ENCODE data around the gene CRYZ. TPM values are rescaled to one million over a fixed set of nuclear protein-coding genes. Genes with fewer than 3 reads are reported as not detected.
"Not testable (repeated sequence)": the region's sequence is repeated elsewhere in the genome, so short reads cannot be mapped to it uniquely, and the experiment has no call there.

CRYZ gene
- total RNA-seq, 1 donor from 2014 or later: 25.8 TPM

GRCh38 chr1:74755475-74755874, 22.6 kb upstream of the CRYZ start:
- no peak for DNase-seq (ENCODE audit: extremely low spot score, unreplicated experiment)
- TF ChIP-seq CTCF (conservative IDR thresholded peaks at IDR 0.05): no peak
- Mint-ChIP-seq H3K27me3 (no peaks in the 10 kb centered on the region), H3K9me3 (peaks cover 10% of the 10 kb centered on the region), H3K4me3 (no peak overlapping the region), H3K27ac (no peak overlapping the region), H3K36me3 (peaks cover 36% of the 10 kb centered on the region), H3K4me1 (ENCODE audit: unreplicated experiment) (no peaks in the 10 kb centered on the region)

- Mint-ChIP-seq H3K27me3 (no peaks in the 10 kb centered on the region), H3K4me1 (ENCODE audit: unreplicated experiment) (no peaks in the 10 kb centered on the region), H3K36me3 (peaks cover 30% of the 10 kb centered on the region), H3K27ac (no peak overlapping the region), H3K9me3 (peaks cover 10% of the 10 kb centered on the region), H3K4me3 (no peak overlapping the region)
- no peak for TF ChIP-seq CTCF (conservative IDR thresholded peaks at IDR 0.05)
- DNase-seq (ENCODE audit: extremely low spot score, unreplicated experiment): no peak
Observed at GRCh38 chr1:74753104-74753503, 20.3 kb upstream of the CRYZ start.

DNA sequence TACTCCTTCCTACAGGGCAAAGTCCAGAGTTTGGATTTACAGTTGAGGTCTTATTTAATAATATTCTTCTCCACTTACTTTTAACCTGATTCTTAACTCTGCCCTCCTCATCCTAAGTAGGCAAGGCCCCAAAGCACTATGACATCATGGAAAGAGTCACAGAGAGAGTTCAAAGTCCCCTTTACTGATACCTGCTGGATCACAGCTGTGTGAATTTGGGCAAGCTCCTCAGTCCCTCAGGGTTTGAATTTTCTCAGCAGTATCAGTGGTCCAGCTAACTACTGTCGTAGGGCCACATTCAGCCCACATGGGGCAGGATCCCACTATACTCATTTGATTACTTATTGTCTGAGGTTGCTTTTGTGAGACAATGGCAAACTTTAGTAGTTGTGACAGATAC, 16.1 kb upstream of the CRYZ start:
- Mint-ChIP-seq H3K36me3 (peaks cover 16% of the 10 kb centered on the region), H3K27me3 (no peaks in the 10 kb centered on the region), H3K9me3 (no peaks in the 10 kb centered on the region), H3K4me1 (ENCODE audit: unreplicated experiment) (no peaks in the 10 kb centered on the region), H3K27ac (no peak overlapping the region), H3K4me3 (no peak overlapping the region)
- no peak for DNase-seq (ENCODE audit: extremely low spot score, unreplicated experiment)
- no peak for TF ChIP-seq CTCF (conservative IDR thresholded peaks at IDR 0.05)

- H3K36me3 Mint-ChIP-seq: peaks cover 28% of the 10 kb centered on the region
- not testable (repeated sequence) for DNase-seq (ENCODE audit: extremely low spot score, unreplicated experiment); H3K9me3 Mint-ChIP-seq; H3K4me1 Mint-ChIP-seq (ENCODE audit: unreplicated experiment); H3K27me3 Mint-ChIP-seq; H3K27ac Mint-ChIP-seq; H3K4me3 Mint-ChIP-seq
Observed at GRCh38 chr1:74745247-74745646, 12.4 kb upstream of the CRYZ start.

DNA sequence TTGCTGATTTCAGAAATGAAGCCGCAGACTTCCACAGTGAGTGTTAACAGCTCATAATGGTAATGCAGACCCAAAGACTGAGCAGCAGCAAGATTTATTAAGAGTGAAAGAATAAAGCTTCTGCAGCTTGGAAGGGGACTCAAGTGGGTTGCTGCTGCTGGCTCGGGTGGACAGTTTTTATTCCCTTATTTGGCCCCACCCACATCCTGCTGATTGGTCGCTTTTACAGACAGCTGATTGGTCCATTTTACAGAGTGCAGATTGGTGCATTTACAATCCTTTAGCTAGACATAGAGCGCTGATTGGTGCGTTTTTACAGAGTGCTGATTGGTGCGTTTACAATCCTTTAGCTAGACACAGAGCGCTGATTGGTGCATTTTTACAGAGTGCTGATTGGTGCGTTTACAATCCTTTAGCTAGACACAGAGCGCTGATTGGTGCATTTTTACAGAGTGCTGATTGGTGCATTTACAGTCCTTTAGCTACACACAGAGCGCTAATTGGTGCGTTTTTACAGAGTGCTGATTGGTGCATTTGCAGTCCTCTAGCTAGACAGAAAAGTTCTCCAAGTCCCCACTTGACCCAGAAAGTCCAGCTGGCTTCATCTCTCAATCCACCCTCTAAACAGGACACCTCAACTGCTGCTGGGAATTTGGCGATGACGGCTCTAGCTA, 7.6 kb upstream of the CRYZ start:
- not testable (repeated sequence) for H3K27me3 Mint-ChIP-seq; H3K4me1 Mint-ChIP-seq (ENCODE audit: unreplicated experiment); H3K4me3 Mint-ChIP-seq; DNase-seq (ENCODE audit: extremely low spot score, unreplicated experiment); H3K9me3 Mint-ChIP-seq; H3K27ac Mint-ChIP-seq
- H3K36me3 Mint-ChIP-seq: peaks cover 51% of the 10 kb centered on the region

DNA sequence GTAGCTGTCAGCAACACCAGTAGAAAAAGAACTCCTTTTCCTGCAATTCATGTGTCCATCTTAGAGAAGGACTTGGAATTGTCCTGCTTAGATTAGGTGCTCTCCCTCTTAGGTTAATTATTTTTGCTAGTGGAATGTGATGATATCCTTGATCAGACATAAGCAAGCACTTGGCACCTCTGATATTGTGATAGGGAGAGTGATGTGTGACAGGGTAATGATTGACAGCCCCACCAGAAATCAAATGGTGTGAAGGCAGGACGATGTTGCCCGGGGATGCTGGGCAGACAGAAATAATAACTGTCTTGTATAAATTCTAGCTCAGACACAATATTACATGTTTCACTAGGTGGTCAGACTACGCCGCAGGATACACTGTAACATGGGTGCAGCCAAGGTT, 4.5 kb upstream of the CRYZ start:
- peaks cover 6% of the 10 kb centered on the region for H3K9me3 Mint-ChIP-seq
- no peaks in the 10 kb centered on the region for H3K27me3 Mint-ChIP-seq
- H3K27ac Mint-ChIP-seq: no peak overlapping the region
- no peak for TF ChIP-seq CTCF (conservative IDR thresholded peaks at IDR 0.05)
- no peak for DNase-seq (ENCODE audit: extremely low spot score, unreplicated experiment)
- H3K4me1 Mint-ChIP-seq (ENCODE audit: unreplicated experiment): peaks cover 11% of the 10 kb centered on the region
- H3K36me3 Mint-ChIP-seq: peaks cover 33% of the 10 kb centered on the region
- H3K4me3 Mint-ChIP-seq: no peak overlapping the region
